PC-3 (cell line): ENCODE results near the gene CIB4. TPM values are rescaled to one million over a fixed set of nuclear protein-coding genes. Genes with fewer than 3 reads are reported as not detected.

Experiments used
- ATAC-seq: fragments of 200-7000 bp; cut with Tn5 transposase; 2 replicates; pipeline ENCODE4 v1.9.1; 2020; ENCODE audit warnings: mild to moderate bottlenecking, moderate library complexity
- BruUV-seq: library from RNA; stranded (reverse); fragments of 400-500 nt; replicated peaks from 2 replicates; lab custom pipeline; 2021; lab: Mats Ljungman, UMichigan
- CTCF ChIA-PET: fragments of 300-600 bp; sonication (Branson Sonifier 250); formaldehyde crosslinking; loops from one replicate; lab custom pipeline; 2022; ENCODE audit warnings: antibody characterized with exemption; lab: Charles Lee
- POLR2A ChIA-PET: fragments of 300-600 bp; sonication (Branson Sonifier 250); formaldehyde crosslinking; loops from one replicate; lab custom pipeline; 2022; ENCODE audit warnings: antibody characterized with exemption; ENCODE audit not compliant: unreplicated experiment; lab: Charles Lee
- DNase-seq: peaks from one replicate; pipeline ENCODE4 v3.0.0-alpha.2; 2015
- H2AFZ ChIP-seq: fragments of 300-600 bp; sonication (generic); 2 replicates; pipeline ENCODE4 v1.6.0; 2016; ENCODE audit warnings: antibody characterized with exemption, low read length
- H3F3A ChIP-seq: fragments of 300-600 bp; sonication (generic); one replicate; pipeline ENCODE4 v1.6.0; 2017; ENCODE audit warnings: antibody characterized with exemption, low read length, control low read depth, mild to moderate bottlenecking; ENCODE audit not compliant: unreplicated experiment
- H3K27ac ChIP-seq: fragments of 300-600 bp; sonication (generic); 2 replicates; pipeline ENCODE4 v1.5.1; 2016; ENCODE audit warnings: mild to moderate bottlenecking, low read length
- H3K27me3 ChIP-seq: fragments of 300-600 bp; sonication (generic); 2 replicates; pipeline ENCODE4 v1.6.1; 2016; ENCODE audit warnings: low read length, mixed read lengths
- H3K36me3 ChIP-seq: fragments of 300-600 bp; sonication (generic); 2 replicates; pipeline ENCODE4 v1.6.1; 2016; ENCODE audit warnings: low read depth, mixed run types, low read length, mixed read lengths
- H3K4me1 ChIP-seq: fragments of 300-600 bp; sonication (generic); 2 replicates; pipeline ENCODE4 v1.5.1; 2016; ENCODE audit warnings: low read length; ENCODE audit not compliant: insufficient read depth
- H3K4me2 ChIP-seq: fragments of 300-600 bp; sonication (generic); 2 replicates; pipeline ENCODE4 v1.6.0; 2016; ENCODE audit warnings: low read length
- H3K4me3 ChIP-seq: fragments of 300-600 bp; sonication (generic); 2 replicates; pipeline ENCODE4 v1.5.1; 2016; ENCODE audit warnings: mild to moderate bottlenecking, low read length, mixed read lengths
- H3K79me2 ChIP-seq: fragments of 300-600 bp; sonication (generic); 2 replicates; pipeline ENCODE4 v1.6.1; 2017; ENCODE audit warnings: low read length, mixed read lengths
- H3K9ac ChIP-seq: fragments of 300-600 bp; sonication (generic); 2 replicates; pipeline ENCODE4 v1.6.0; 2016; ENCODE audit warnings: mild to moderate bottlenecking, low read length
- H3K9me2 ChIP-seq: fragments of 300-600 bp; sonication (generic); replicated peaks from 2 replicates; pipeline ENCODE4 v1.6.1; 2016; ENCODE audit warnings: mixed run types, low read length, mixed read lengths
- H3K9me3 ChIP-seq: fragments of 300-600 bp; sonication (generic); 2 replicates; pipeline ENCODE4 v1.6.1; 2016; ENCODE audit warnings: low read length, mixed read lengths
- H4K20me1 ChIP-seq: fragments of 300-600 bp; sonication (generic); 2 replicates; pipeline ENCODE4 v1.6.1; 2016; ENCODE audit warnings: low read length, mixed read lengths
- CTCF ChIP-seq: fragments of 300-600 bp; sonication (generic); conservative IDR thresholded peaks from 2 replicates; pipeline ENCODE4 v1.5.1; 2017; ENCODE audit warnings: antibody characterized with exemption, low read depth, mild to moderate bottlenecking, low read length
- EZH2 ChIP-seq: fragments of 300-600 bp; sonication (generic); IDR thresholded peaks from one replicate; pipeline ENCODE4 v1.6.1; 2017; ENCODE audit warnings: antibody characterized with exemption, mild to moderate bottlenecking, low read length; ENCODE audit not compliant: unreplicated experiment
- EZH2phosphoT487 ChIP-seq: fragments of 300-600 bp; sonication (generic); IDR thresholded peaks from 2 replicates; pipeline ENCODE4 v1.6.1; 2018; ENCODE audit warnings: mild to moderate bottlenecking, antibody characterized with exemption, low read length, borderline replicate concordance
- intact Hi-C: fragments of 100-400 bp; cut with micrococcal nuclease; formaldehyde crosslinking; loops from 2 replicates; pipeline ENCODE4 v1.9.0; 2023
- total RNA-seq: library from RNA; depleted of rRNA; stranded (reverse); fragments of >200 nt; gene quantifications from 2 replicates; pipeline ENCODE4 v1.2.3, GENCODE V29; 2014

CIB4 gene
- total RNA-seq, 1 experiment from 2014 or later = not detected

- POLR2A ChIA-PET = no interaction called here
- Histone ChIP-seq H3K9me2 (no peaks in the 10 kb centered on the region), H3K9ac (no peak overlapping the region), H3K4me2 (no peak overlapping the region), H3F3A (no peaks in the 10 kb centered on the region), H3K79me2 (no peaks in the 10 kb centered on the region), H3K4me1 (peaks cover 11% of the 10 kb centered on the region; the same call in 1 of the 2 replicates), H3K9me3 (no peaks in the 10 kb centered on the region), H3K36me3 (no peaks in the 10 kb centered on the region), H3K27ac (no peak overlapping the region), H3K27me3 (no peaks in the 10 kb centered on the region), H4K20me1 (no peaks in the 10 kb centered on the region), H2AFZ (no peak overlapping the region), H3K4me3 (no peak overlapping the region)
- BruUV-seq = no TSS peak
- CTCF ChIA-PET = no interaction called here
- TF ChIP-seq EZH2 (no peak), CTCF (no peak), EZH2phosphoT487 (no peak)
- ATAC-seq (no peak), DNase-seq (no peak)
- intact Hi-C loops = no loop called here
Measured at GRCh38 chr2:26627350-26628105, 13.6 kb downstream of the CIB4 start.

- no peak overlapping the region for H3K27ac ChIP-seq
- ATAC-seq = no peak
- H3K4me3 ChIP-seq = no peak overlapping the region
- H3K9me3 ChIP-seq = no peaks in the 10 kb centered on the region
- no peaks in the 10 kb centered on the region for H3K36me3 ChIP-seq
- H4K20me1 ChIP-seq = no peaks in the 10 kb centered on the region
- BruUV-seq = no TSS peak
- no peak overlapping the region for H2AFZ ChIP-seq
- no peaks in the 10 kb centered on the region for H3K79me2 ChIP-seq
- intact Hi-C loops = no loop called here
- no peaks in the 10 kb centered on the region for H3F3A ChIP-seq
- no peaks in the 10 kb centered on the region for H3K9me2 ChIP-seq
- no peak overlapping the region for H3K9ac ChIP-seq
- no peaks in the 10 kb centered on the region for H3K27me3 ChIP-seq
- TF ChIP-seq CTCF (no peak), EZH2 (no peak), EZH2phosphoT487 (no peak)
- H3K4me1 ChIP-seq = peaks cover 11% of the 10 kb centered on the region; the same call in 1 of the 2 replicates
- ChIA-PET CTCF (no interaction called here), POLR2A (no interaction called here)
- no peak overlapping the region for H3K4me2 ChIP-seq
- no peak for DNase-seq
Measured at GRCh38 chr2:26626606-26627005, 14.6 kb downstream of the CIB4 start.
